Measurements from ENCODE around the gene LPP.

GRCh38 chr3:188656196-188656982 is 502.4 kb downstream of the LPP start:
- TF ChIP-seq CTCF (IDR thresholded peaks at IDR 0.05) (no peak), POLR2A (IDR thresholded peaks at IDR 0.05) (no peak)

All from right lobe of liver (tissue), 4 donors.